MM.1S (cell line): ENCODE data around the gene CMIP.

Source experiments
- DNase-seq: peaks from one replicate; pipeline ENCODE4 v3.0.0-alpha.2; 2015
- H2AFZ ChIP-seq: fragments of 300-600 bp; sonication (generic); 2 replicates; pipeline ENCODE4 v1.6.0; 2016; ENCODE audit warnings: antibody characterized with exemption, low read length
- H3F3A ChIP-seq: fragments of 300-600 bp; sonication (generic); 2 replicates; pipeline ENCODE4 v1.6.1; 2016; ENCODE audit warnings: mild to moderate bottlenecking, antibody characterized with exemption, low read length, moderate library complexity, mixed read lengths; ENCODE audit not compliant: insufficient read depth
- H3K27ac ChIP-seq: fragments of 300-600 bp; sonication (generic); 2 replicates; pipeline ENCODE4 v1.5.1; 2016; ENCODE audit warnings: mild to moderate bottlenecking, low read length
- H3K27me3 ChIP-seq: fragments of 300-600 bp; sonication (generic); replicated peaks from 2 replicates; pipeline ENCODE4 v1.6.0; 2016; ENCODE audit warnings: low read length; ENCODE audit not compliant: insufficient read depth
- H3K36me3 ChIP-seq: fragments of 300-600 bp; sonication (generic); replicated peaks from 2 replicates; pipeline ENCODE4 v1.6.1; 2016; ENCODE audit warnings: mild to moderate bottlenecking, low read length, mixed read lengths; ENCODE audit not compliant: insufficient read depth
- H3K4me1 ChIP-seq: fragments of 300-600 bp; sonication (generic); 2 replicates; pipeline ENCODE4 v1.6.1; 2016; ENCODE audit warnings: low read length, mixed read lengths
- H3K4me2 ChIP-seq: fragments of 300-600 bp; sonication (generic); 2 replicates; pipeline ENCODE4 v1.6.0; 2016; ENCODE audit warnings: low read depth, low read length
- H3K4me3 ChIP-seq: fragments of 300-600 bp; sonication (generic); 2 replicates; pipeline ENCODE4 v1.5.1; 2016; ENCODE audit warnings: low read length, mixed read lengths
- H3K79me2 ChIP-seq: fragments of 300-600 bp; sonication (generic); 2 replicates; pipeline ENCODE4 v1.6.1; 2016; ENCODE audit warnings: mixed run types, low read length, mixed read lengths
- H3K9ac ChIP-seq: fragments of 300-600 bp; sonication (generic); 2 replicates; pipeline ENCODE4 v1.6.1; 2016; ENCODE audit warnings: low read length, mixed read lengths
- H3K9me2 ChIP-seq: fragments of 300-600 bp; sonication (generic); replicated peaks from 2 replicates; pipeline ENCODE4 v1.6.1; 2016; ENCODE audit warnings: mild to moderate bottlenecking, low read length, mixed read lengths; ENCODE audit not compliant: insufficient read depth
- H3K9me3 ChIP-seq: fragments of 300-600 bp; sonication (generic); replicated peaks from 2 replicates; pipeline ENCODE4 v1.6.1; 2016; ENCODE audit warnings: mild to moderate bottlenecking, low read length, mixed read lengths; ENCODE audit not compliant: insufficient read depth
- H4K20me1 ChIP-seq: fragments of 300-600 bp; sonication (generic); 2 replicates; pipeline ENCODE4 v1.6.1; 2016; ENCODE audit warnings: mild to moderate bottlenecking, low read length, moderate library complexity, mixed read lengths; ENCODE audit not compliant: insufficient read depth
- CTCF ChIP-seq: fragments of 300-600 bp; sonication (generic); IDR thresholded peaks from 2 replicates; pipeline ENCODE4 v1.5.1; 2016; ENCODE audit warnings: antibody characterized with exemption, low read length, mixed read lengths
- EZH2 ChIP-seq: fragments of 300-600 bp; sonication (generic); optimal IDR thresholded peaks from 2 replicates; pipeline ENCODE3; 2017; ENCODE audit warnings: low read depth, mild to moderate bottlenecking, antibody characterized with exemption, low read length, mixed read lengths
- EZH2phosphoT487 ChIP-seq: fragments of 300-600 bp; sonication (generic); IDR thresholded peaks from 2 replicates; pipeline ENCODE4 v1.6.1; 2018; ENCODE audit warnings: antibody characterized with exemption, low read length

Gene CMIP

GRCh38 chr16:81450783-81451491 lies 6.3 kb downstream of the CMIP start:
- Histone ChIP-seq H3K9me3 (no peaks in the 10 kb centered on the region), H3K4me2 (no peak overlapping the region), H3K4me1 (no peaks in the 10 kb centered on the region), H3K4me3 (no peak overlapping the region), H3K9me2 (no peaks in the 10 kb centered on the region), H3F3A (no peaks in the 10 kb centered on the region), H2AFZ (no peak overlapping the region), H4K20me1 (no peaks in the 10 kb centered on the region), H3K27ac (no peak overlapping the region), H3K79me2 (peaks cover 95% of the 10 kb centered on the region), H3K9ac (no peak overlapping the region), H3K27me3 (no peaks in the 10 kb centered on the region), H3K36me3 (no peaks in the 10 kb centered on the region)
- TF ChIP-seq EZH2: no peak
- no peak for TF ChIP-seq EZH2phosphoT487
- TF ChIP-seq CTCF: no peak
- no peak for DNase-seq

GRCh38 chr16:81451753-81452680 lies 7.4 kb downstream of the CMIP start:
- no peak for DNase-seq
- H4K20me1 ChIP-seq: no peaks in the 10 kb centered on the region
- no peaks in the 10 kb centered on the region for H3K9me2 ChIP-seq
- no peaks in the 10 kb centered on the region for H3F3A ChIP-seq
- no peak for TF ChIP-seq CTCF
- TF ChIP-seq EZH2phosphoT487: no peak
- TF ChIP-seq EZH2: no peak
- H3K27ac ChIP-seq: no peak overlapping the region
- no peaks in the 10 kb centered on the region for H3K27me3 ChIP-seq
- no peak overlapping the region for H3K4me3 ChIP-seq
- H3K36me3 ChIP-seq: no peaks in the 10 kb centered on the region
- no peak overlapping the region for H2AFZ ChIP-seq
- H3K9ac ChIP-seq: no peak overlapping the region
- H3K9me3 ChIP-seq: no peaks in the 10 kb centered on the region
- H3K79me2 ChIP-seq: peaks cover 88% of the 10 kb centered on the region
- H3K4me1 ChIP-seq: no peaks in the 10 kb centered on the region
- no peak overlapping the region for H3K4me2 ChIP-seq

GRCh38 chr16:81453091-81453728 lies 8.6 kb downstream of the CMIP start:
- no peak for DNase-seq
- TF ChIP-seq EZH2 (no peak), CTCF (no peak), EZH2phosphoT487 (no peak)
- Histone ChIP-seq H3F3A (no peaks in the 10 kb centered on the region), H3K36me3 (no peaks in the 10 kb centered on the region), H3K27ac (no peak overlapping the region), H3K4me1 (no peaks in the 10 kb centered on the region), H3K9ac (no peak overlapping the region), H3K27me3 (no peaks in the 10 kb centered on the region), H3K9me3 (no peaks in the 10 kb centered on the region), H2AFZ (no peak overlapping the region), H3K4me2 (no peak overlapping the region), H3K9me2 (no peaks in the 10 kb centered on the region), H3K4me3 (no peak overlapping the region), H4K20me1 (no peaks in the 10 kb centered on the region), H3K79me2 (peaks cover 76% of the 10 kb centered on the region)
